SH-SY5Y (cell line): ENCODE data around the gene IGF1R.

Experiments used
- GATA2 ChIP-seq: IDR thresholded peaks from 2 replicates; pipeline ENCODE4 v1.6.1; 2011; ENCODE audit warnings: mild to moderate bottlenecking, low read depth, low read length
- GATA3 ChIP-seq: IDR thresholded peaks from 2 replicates; pipeline ENCODE4 v1.6.1; 2011; ENCODE audit warnings: low read depth, mild to moderate bottlenecking, low read length, moderate library complexity

- no peak for TF ChIP-seq GATA2
- no peak for TF ChIP-seq GATA3
Observed at GRCh38 chr15:98663606-98664005, 15.3 kb downstream of the IGF1R start.
